Myometrial cell (primary cell): ENCODE measurements around the gene STOX2. TPM values are rescaled to one million over a fixed set of nuclear protein-coding genes. Genes with fewer than 3 reads are reported as not detected.

Source experiments
- total RNA-seq: library from RNA; depleted of rRNA; stranded (reverse); fragments of >200 nt; gene quantifications from 2 replicates; pipeline ENCODE4 v1.2.3, GENCODE V29; 2015

STOX2 gene, protein sequence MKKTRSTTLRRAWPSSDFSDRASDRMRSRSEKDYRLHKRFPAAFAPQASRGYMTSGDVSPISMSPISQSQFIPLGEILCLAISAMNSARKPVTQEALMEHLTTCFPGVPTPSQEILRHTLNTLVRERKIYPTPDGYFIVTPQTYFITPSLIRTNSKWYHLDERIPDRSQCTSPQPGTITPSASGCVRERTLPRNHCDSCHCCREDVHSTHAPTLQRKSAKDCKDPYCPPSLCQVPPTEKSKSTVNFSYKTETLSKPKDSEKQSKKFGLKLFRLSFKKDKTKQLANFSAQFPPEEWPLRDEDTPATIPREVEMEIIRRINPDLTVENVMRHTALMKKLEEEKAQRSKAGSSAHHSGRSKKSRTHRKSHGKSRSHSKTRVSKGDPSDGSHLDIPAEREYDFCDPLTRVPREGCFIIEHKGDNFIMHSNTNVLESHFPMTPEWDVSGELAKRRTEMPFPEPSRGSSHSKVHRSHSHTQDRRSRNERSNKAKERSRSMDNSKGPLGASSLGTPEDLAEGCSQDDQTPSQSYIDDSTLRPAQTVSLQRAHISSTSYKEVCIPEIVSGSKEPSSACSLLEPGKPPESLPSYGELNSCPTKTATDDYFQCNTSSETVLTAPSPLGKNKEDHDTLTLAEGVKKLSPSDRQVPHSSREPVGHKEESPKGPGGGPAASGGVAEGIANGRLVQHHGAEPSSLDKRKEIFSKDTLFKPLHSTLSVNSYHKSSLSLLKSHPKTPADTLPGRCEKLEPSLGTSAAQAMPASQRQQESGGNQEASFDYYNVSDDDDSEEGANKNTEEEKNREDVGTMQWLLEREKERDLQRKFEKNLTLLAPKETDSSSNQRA (N-terminal part only)
- 0.29 TPM in 1 of 2 replicates, not detected in the other for total RNA-seq

DNA sequence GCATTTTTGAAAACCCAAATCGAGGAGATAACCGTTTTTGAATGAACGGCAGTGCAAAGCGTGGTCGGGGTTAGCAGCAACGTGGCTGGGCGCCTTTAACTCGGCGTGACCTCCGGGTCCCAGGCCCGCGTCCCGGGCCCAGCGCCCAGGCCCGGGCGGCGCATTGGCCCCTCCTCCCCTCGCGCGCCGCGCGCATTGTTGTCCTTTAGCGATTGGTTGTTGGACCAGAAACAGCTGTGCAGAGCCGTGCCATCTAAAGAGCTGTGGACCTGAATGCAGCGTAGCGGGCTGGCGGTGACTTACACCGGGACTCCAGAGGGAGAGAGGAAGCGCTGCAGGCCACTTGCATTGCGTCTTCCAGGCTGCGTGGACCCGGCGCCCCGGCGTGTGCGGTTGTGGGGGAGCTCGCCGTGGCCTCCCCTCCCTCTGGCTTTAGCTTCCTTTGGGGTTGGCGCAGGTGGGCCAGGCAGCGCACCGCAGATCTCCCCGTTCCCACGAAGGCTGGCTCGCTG lies at the start of gene STOX2:
Gene STOX2 (plus strand): TSS at position 227 of the 512 bp plus-strand sequence. CDS start 1,484 bp downstream, outside the sequence.

Other genes starting within 250 kb of the STOX2 start
- gene RWDD4, start 246.1 kb upstream of the STOX2 start, total RNA-seq, result 20.2 and 23.7 TPM in 2 replicates
- 30.5 and 33.7 TPM in 2 replicates for gene TRAPPC11, start 246.0 kb upstream of the STOX2 start, total RNA-seq